Measurements from ENCODE around the gene ZNF771.

ZNF771 gene

DNA sequence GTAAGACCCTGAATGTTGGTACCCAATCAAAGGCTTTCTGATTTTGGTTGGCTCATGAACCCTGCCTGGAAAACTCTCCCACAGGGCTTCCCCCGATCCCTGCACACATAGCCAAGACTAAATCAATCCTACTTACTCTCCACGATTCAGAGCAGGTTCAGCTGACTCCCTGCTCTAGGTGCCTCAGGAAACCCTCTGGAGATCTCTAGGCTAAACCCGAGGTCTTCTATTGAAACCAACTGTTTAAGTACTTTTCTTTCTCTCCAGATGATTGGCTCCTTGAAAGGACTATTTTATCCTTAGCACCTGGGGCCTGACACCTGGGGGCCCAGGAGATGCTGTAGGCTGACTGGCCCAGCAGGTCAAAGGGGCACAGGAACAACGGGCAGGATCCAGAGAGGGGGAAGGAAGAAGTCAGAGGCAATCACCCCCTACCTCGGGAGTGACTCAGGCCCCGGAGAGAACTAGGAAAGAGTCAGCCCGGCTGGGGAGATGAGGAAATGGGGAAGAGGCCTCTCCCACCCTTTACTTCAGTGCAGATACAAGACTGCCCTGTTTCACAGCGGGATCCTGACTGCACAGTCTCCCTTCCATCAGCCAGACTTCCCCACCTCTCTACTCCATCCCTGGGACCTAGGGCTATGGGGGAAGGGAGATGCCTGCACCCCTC, 39.1 kb upstream of the ZNF771 start:
- H3K4me1 ChIP-seq (ENCODE audit: control insufficient read depth, insufficient read depth, low read length, poor library complexity, severe bottlenecking) = peaks cover 27% of the 10 kb centered on the region
- no peak for DNase-seq
- H3K36me3 ChIP-seq (ENCODE audit: control insufficient read depth, insufficient read depth, low read length) = peaks cover 20% of the 10 kb centered on the region
- no peaks in the 10 kb centered on the region for H3K27me3 ChIP-seq (replicated peaks; ENCODE audit: control insufficient read depth, insufficient read depth, low read length, poor library complexity, severe bottlenecking)
- peak overlapping the region; percentile 73 for H3K4me3 ChIP-seq (ENCODE audit: insufficient read depth, low read depth, low read length, poor library complexity, severe bottlenecking)
- no peaks in the 10 kb centered on the region for H3K9me3 ChIP-seq (ENCODE audit: control insufficient read depth, low read length)
- H3K27ac ChIP-seq (ENCODE audit: insufficient read depth, low read length, poor library complexity, severe bottlenecking) = peak overlapping the region; percentile 65

GRCh38 chr16:30368792-30369090, 38.7 kb upstream of the ZNF771 start:
- Histone ChIP-seq H3K27ac (ENCODE audit: insufficient read depth, low read length, poor library complexity, severe bottlenecking) (peak overlapping the region; percentile 65), H3K36me3 (ENCODE audit: control insufficient read depth, insufficient read depth, low read length) (peaks cover 15% of the 10 kb centered on the region), H3K27me3 (replicated peaks; ENCODE audit: control insufficient read depth, insufficient read depth, low read length, poor library complexity, severe bottlenecking) (no peaks in the 10 kb centered on the region), H3K4me3 (ENCODE audit: insufficient read depth, low read depth, low read length, poor library complexity, severe bottlenecking) (peak overlapping the region; percentile 73), H3K4me1 (ENCODE audit: control insufficient read depth, insufficient read depth, low read length, poor library complexity, severe bottlenecking) (peaks cover 27% of the 10 kb centered on the region), H3K9me3 (ENCODE audit: control insufficient read depth, low read length) (no peaks in the 10 kb centered on the region)
- no peak for DNase-seq

GRCh38 chr16:30369091-30369937, 38.1 kb upstream of the ZNF771 start:
- H3K27ac ChIP-seq (ENCODE audit: insufficient read depth, low read length, poor library complexity, severe bottlenecking) = peak overlapping the region; percentile 65
- H3K36me3 ChIP-seq (ENCODE audit: control insufficient read depth, insufficient read depth, low read length) = peaks cover 13% of the 10 kb centered on the region
- DNase-seq = no peak
- H3K27me3 ChIP-seq (replicated peaks; ENCODE audit: control insufficient read depth, insufficient read depth, low read length, poor library complexity, severe bottlenecking) = no peaks in the 10 kb centered on the region
- H3K4me1 ChIP-seq (ENCODE audit: control insufficient read depth, insufficient read depth, low read length, poor library complexity, severe bottlenecking) = peaks cover 27% of the 10 kb centered on the region
- H3K4me3 ChIP-seq (ENCODE audit: insufficient read depth, low read depth, low read length, poor library complexity, severe bottlenecking) = peak overlapping the region; percentile 73
- no peaks in the 10 kb centered on the region for H3K9me3 ChIP-seq (ENCODE audit: control insufficient read depth, low read length)

GRCh38 chr16:30369938-30370455, 37.4 kb upstream of the ZNF771 start:
- no peaks in the 10 kb centered on the region for H3K9me3 ChIP-seq (ENCODE audit: control insufficient read depth, low read length)
- no peaks in the 10 kb centered on the region for H3K27me3 ChIP-seq (replicated peaks; ENCODE audit: control insufficient read depth, insufficient read depth, low read length, poor library complexity, severe bottlenecking)
- DNase-seq = no peak
- H3K4me3 ChIP-seq (ENCODE audit: insufficient read depth, low read depth, low read length, poor library complexity, severe bottlenecking) = peak overlapping the region; percentile 73
- peaks cover 7% of the 10 kb centered on the region for H3K36me3 ChIP-seq (ENCODE audit: control insufficient read depth, insufficient read depth, low read length)
- peak overlapping the region; percentile 65 for H3K27ac ChIP-seq (ENCODE audit: insufficient read depth, low read length, poor library complexity, severe bottlenecking)
- peaks cover 27% of the 10 kb centered on the region for H3K4me1 ChIP-seq (ENCODE audit: control insufficient read depth, insufficient read depth, low read length, poor library complexity, severe bottlenecking)

- Histone ChIP-seq H3K27me3 (replicated peaks; ENCODE audit: control insufficient read depth, insufficient read depth, low read length, poor library complexity, severe bottlenecking) (no peaks in the 10 kb centered on the region), H3K36me3 (ENCODE audit: control insufficient read depth, insufficient read depth, low read length) (peaks cover under 1% of the 10 kb centered on the region), H3K4me3 (ENCODE audit: insufficient read depth, low read depth, low read length, poor library complexity, severe bottlenecking) (peak within 1 kb of the TSS; percentile 73), H3K4me1 (ENCODE audit: control insufficient read depth, insufficient read depth, low read length, poor library complexity, severe bottlenecking) (peaks cover 27% of the 10 kb centered on the region), H3K27ac (ENCODE audit: insufficient read depth, low read length, poor library complexity, severe bottlenecking) (peak within 1 kb of the TSS; percentile 65), H3K9me3 (ENCODE audit: control insufficient read depth, low read length) (no peaks in the 10 kb centered on the region)
- peak; percentile 99 to 100 (median 99) for DNase-seq
These were observed 36.8 kb upstream of the ZNF771 start, which contains the start of gene TBC1D10B for GRCh38 chr16:30370456-30371247. Gene TBC1D10B (minus strand): TSS chr16:30370494. CDS start chr16:30370183, 311 bp downstream.

GRCh38 chr16:30371248-30371816, 36.1 kb upstream of the ZNF771 start:
- H3K4me1 ChIP-seq (ENCODE audit: control insufficient read depth, insufficient read depth, low read length, poor library complexity, severe bottlenecking) = peaks cover 28% of the 10 kb centered on the region

DNA sequence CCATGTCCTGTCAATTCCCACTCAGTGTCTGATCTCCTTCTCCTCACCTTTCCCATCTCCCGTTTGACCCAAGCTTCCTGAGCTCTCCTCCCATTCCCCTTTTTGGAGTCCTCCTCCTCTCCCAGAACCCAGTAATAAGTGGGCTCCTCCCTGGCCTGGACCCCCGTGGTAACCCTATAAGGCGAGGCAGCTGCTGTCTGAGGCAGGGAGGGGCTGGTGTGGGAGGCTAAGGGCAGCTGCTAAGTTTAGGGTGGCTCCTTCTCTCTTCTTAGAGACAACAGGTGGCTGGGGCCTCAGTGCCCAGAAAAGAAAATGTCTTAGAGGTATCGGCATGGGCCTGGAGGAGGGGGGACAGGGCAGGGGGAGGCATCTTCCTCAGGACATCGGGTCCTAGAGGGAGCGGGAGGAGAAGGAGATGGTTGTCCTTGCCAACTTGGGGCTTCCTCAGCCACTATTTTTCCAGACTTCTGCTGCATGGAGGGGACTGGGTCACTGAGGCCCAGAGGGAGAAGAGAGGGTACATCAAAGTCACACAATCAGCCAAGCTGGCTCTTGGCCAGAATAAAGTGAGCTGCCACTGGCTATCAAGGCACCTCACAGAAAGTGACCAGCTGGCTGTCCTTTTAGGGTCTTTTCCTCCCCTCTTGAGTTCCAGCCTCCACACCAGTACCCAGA, 35.2 kb upstream of the ZNF771 start:
- no peak for DNase-seq
- H3K27ac ChIP-seq (ENCODE audit: insufficient read depth, low read length, poor library complexity, severe bottlenecking) = peak overlapping the region; percentile 61
- H3K4me3 ChIP-seq (ENCODE audit: insufficient read depth, low read depth, low read length, poor library complexity, severe bottlenecking) = no peak overlapping the region

More at GRCh38 chr16:30371248-30371816, 36.1 kb upstream of the ZNF771 start:
- no peak for DNase-seq
- peak overlapping the region; percentile 43 for H3K4me3 ChIP-seq (ENCODE audit: insufficient read depth, low read depth, low read length, poor library complexity, severe bottlenecking)
- H3K27ac ChIP-seq (ENCODE audit: insufficient read depth, low read length, poor library complexity, severe bottlenecking) = peak overlapping the region; percentile 61
- H3K9me3 ChIP-seq (ENCODE audit: control insufficient read depth, low read length) = no peaks in the 10 kb centered on the region
- no peaks in the 10 kb centered on the region for H3K36me3 ChIP-seq (ENCODE audit: control insufficient read depth, insufficient read depth, low read length)
- no peaks in the 10 kb centered on the region for H3K27me3 ChIP-seq (replicated peaks; ENCODE audit: control insufficient read depth, insufficient read depth, low read length, poor library complexity, severe bottlenecking)

DNA sequence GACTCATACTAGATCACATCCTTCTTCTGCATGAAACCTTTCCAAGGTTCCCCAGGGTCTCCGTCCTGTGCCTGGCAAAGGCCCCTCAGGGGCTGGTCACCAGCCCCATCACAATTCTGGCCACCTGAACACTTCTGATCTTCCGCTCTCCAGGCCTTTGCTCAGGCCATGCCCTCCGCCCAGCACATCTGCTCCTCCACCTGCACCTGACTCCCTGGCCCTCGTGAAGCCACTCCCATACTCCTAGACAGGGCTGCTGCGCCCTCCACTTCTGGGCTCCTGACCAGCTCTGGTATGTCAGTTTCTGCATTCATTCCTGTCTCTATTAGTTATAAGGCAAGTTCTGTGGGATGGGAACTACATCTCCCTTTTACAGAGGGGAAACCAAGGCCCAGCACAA, 34.7 kb upstream of the ZNF771 start:
- no peak for DNase-seq
- Histone ChIP-seq H3K4me3 (ENCODE audit: insufficient read depth, low read depth, low read length, poor library complexity, severe bottlenecking) (no peak overlapping the region), H3K27me3 (replicated peaks; ENCODE audit: control insufficient read depth, insufficient read depth, low read length, poor library complexity, severe bottlenecking) (no peaks in the 10 kb centered on the region), H3K27ac (ENCODE audit: insufficient read depth, low read length, poor library complexity, severe bottlenecking) (no peak overlapping the region), H3K36me3 (ENCODE audit: control insufficient read depth, insufficient read depth, low read length) (no peaks in the 10 kb centered on the region), H3K9me3 (ENCODE audit: control insufficient read depth, low read length) (no peaks in the 10 kb centered on the region), H3K4me1 (ENCODE audit: control insufficient read depth, insufficient read depth, low read length, poor library complexity, severe bottlenecking) (peaks cover 35% of the 10 kb centered on the region)

More for the DNA sequence above, 35.2 kb upstream of the ZNF771 start:
- H3K4me1 ChIP-seq (ENCODE audit: control insufficient read depth, insufficient read depth, low read length, poor library complexity, severe bottlenecking) = peaks cover 36% of the 10 kb centered on the region
- no peaks in the 10 kb centered on the region for H3K27me3 ChIP-seq (replicated peaks; ENCODE audit: control insufficient read depth, insufficient read depth, low read length, poor library complexity, severe bottlenecking)
- H3K36me3 ChIP-seq (ENCODE audit: control insufficient read depth, insufficient read depth, low read length) = no peaks in the 10 kb centered on the region
- no peaks in the 10 kb centered on the region for H3K9me3 ChIP-seq (ENCODE audit: control insufficient read depth, low read length)

DNA sequence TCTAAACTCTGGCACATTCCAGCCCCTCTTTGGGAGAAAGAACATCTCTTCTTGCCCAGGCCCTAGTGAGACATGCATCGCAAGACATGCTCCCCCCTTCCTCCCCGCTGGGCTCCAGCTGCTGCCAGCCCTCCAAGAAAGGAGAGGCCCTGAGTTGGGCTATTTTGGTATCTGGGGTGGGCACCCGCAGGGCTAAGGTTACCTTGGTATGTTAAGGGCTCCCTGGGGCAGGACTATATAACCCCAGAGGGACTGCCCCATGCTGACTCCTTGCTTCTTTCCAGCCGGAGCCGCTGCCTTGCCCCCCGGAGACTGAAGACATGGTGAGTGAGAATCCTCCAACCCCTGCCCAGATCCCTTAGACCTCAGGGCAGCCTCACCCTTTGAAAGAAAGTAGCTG, 32.9 kb upstream of the ZNF771 start, which contains the start of gene MYL11:
Gene MYL11, plus strand, starts transcription at position 265 of the 400 bp plus-strand sequence. Its CDS starts 56 bp downstream, at position 321.
- Histone ChIP-seq H3K4me3 (ENCODE audit: insufficient read depth, low read depth, low read length, poor library complexity, severe bottlenecking) (no peak within 1 kb of the TSS), H3K27ac (ENCODE audit: insufficient read depth, low read length, poor library complexity, severe bottlenecking) (peak within 1 kb of the TSS; percentile 13), H3K36me3 (ENCODE audit: control insufficient read depth, insufficient read depth, low read length) (no peaks in the 10 kb centered on the region), H3K27me3 (replicated peaks; ENCODE audit: control insufficient read depth, insufficient read depth, low read length, poor library complexity, severe bottlenecking) (no peaks in the 10 kb centered on the region), H3K9me3 (ENCODE audit: control insufficient read depth, low read length) (no peaks in the 10 kb centered on the region), H3K4me1 (ENCODE audit: control insufficient read depth, insufficient read depth, low read length, poor library complexity, severe bottlenecking) (peaks cover 37% of the 10 kb centered on the region)
- DNase-seq = no peak
